ENCODE measurements around the gene TMOD2.

TMOD2 gene

GRCh38 chr15:51825698-51826097, 74.3 kb downstream of the TMOD2 start:
- Histone ChIP-seq H3K9ac (ENCODE audit: low read depth, low read length) (no peak overlapping the region), H3K9me3 (ENCODE audit: control insufficient read depth, insufficient read depth, low read length) (peaks cover 7% of the 10 kb centered on the region; the same call in 1 of the 2 replicates), H3K27ac (ENCODE audit: low read depth, low read length) (no peak overlapping the region), H3K4me1 (ENCODE audit: control insufficient read depth, insufficient read depth, low read length) (no peaks in the 10 kb centered on the region), H3K4me3 (ENCODE audit: low read depth, low read length) (no peak overlapping the region), H3K36me3 (ENCODE audit: control insufficient read depth, insufficient read depth, low read length) (no peaks in the 10 kb centered on the region), H3K27me3 (ENCODE audit: control insufficient read depth, insufficient read depth, low read length) (no peaks in the 10 kb centered on the region)

- Histone ChIP-seq H3K4me1 (ENCODE audit: control insufficient read depth, insufficient read depth, low read length) (peaks cover 7% of the 10 kb centered on the region), H3K36me3 (ENCODE audit: control insufficient read depth, insufficient read depth, low read length) (no peaks in the 10 kb centered on the region), H3K27ac (ENCODE audit: low read depth, low read length) (no peak overlapping the region), H3K9ac (ENCODE audit: low read depth, low read length) (no peak overlapping the region), H3K27me3 (ENCODE audit: control insufficient read depth, insufficient read depth, low read length) (no peaks in the 10 kb centered on the region), H3K9me3 (ENCODE audit: control insufficient read depth, insufficient read depth, low read length) (no peaks in the 10 kb centered on the region), H3K4me3 (ENCODE audit: low read depth, low read length) (peak overlapping the region; percentile 88; the same call in 1 of the 2 replicates)
Measured at GRCh38 chr15:51828621-51829375, 77.4 kb downstream of the TMOD2 start.

GRCh38 chr15:51829376-51830275, 78.2 kb downstream of the TMOD2 start, which contains the start of gene TMOD3:
TMOD3 (plus strand) TSS chr15:51829653; CDS start chr15:51862885, 33,232 bp downstream.
- Histone ChIP-seq H3K4me3 (ENCODE audit: low read depth, low read length) (peak within 1 kb of the TSS; percentile 88), H3K4me1 (ENCODE audit: control insufficient read depth, insufficient read depth, low read length) (peaks cover 8% of the 10 kb centered on the region), H3K9ac (ENCODE audit: low read depth, low read length) (peak within 1 kb of the TSS; percentile 75; the same call in 1 of the 2 replicates), H3K27ac (ENCODE audit: low read depth, low read length) (peak within 1 kb of the TSS; percentile 90), H3K36me3 (ENCODE audit: control insufficient read depth, insufficient read depth, low read length) (no peaks in the 10 kb centered on the region), H3K27me3 (ENCODE audit: control insufficient read depth, insufficient read depth, low read length) (no peaks in the 10 kb centered on the region), H3K9me3 (ENCODE audit: control insufficient read depth, insufficient read depth, low read length) (no peaks in the 10 kb centered on the region)

- H3K27me3 ChIP-seq (ENCODE audit: control insufficient read depth, insufficient read depth, low read length), result no peaks in the 10 kb centered on the region
- H3K36me3 ChIP-seq (ENCODE audit: control insufficient read depth, insufficient read depth, low read length), result no peaks in the 10 kb centered on the region
- H3K4me1 ChIP-seq (ENCODE audit: control insufficient read depth, insufficient read depth, low read length), result peaks cover 14% of the 10 kb centered on the region
- peak overlapping the region; percentile 75; the same call in 1 of the 2 replicates for H3K9ac ChIP-seq (ENCODE audit: low read depth, low read length)
- H3K27ac ChIP-seq (ENCODE audit: low read depth, low read length), result peak overlapping the region; percentile 90
- no peaks in the 10 kb centered on the region for H3K9me3 ChIP-seq (ENCODE audit: control insufficient read depth, insufficient read depth, low read length)
- H3K4me3 ChIP-seq (ENCODE audit: low read depth, low read length), result peak overlapping the region; percentile 88
Measured at GRCh38 chr15:51830276-51830806, 78.9 kb downstream of the TMOD2 start.

- H3K27ac ChIP-seq (ENCODE audit: low read depth, low read length), result no peak overlapping the region
- no peaks in the 10 kb centered on the region for H3K27me3 ChIP-seq (ENCODE audit: control insufficient read depth, insufficient read depth, low read length)
- H3K4me3 ChIP-seq (ENCODE audit: low read depth, low read length), result no peak overlapping the region
- H3K4me1 ChIP-seq (ENCODE audit: control insufficient read depth, insufficient read depth, low read length), result peaks cover 26% of the 10 kb centered on the region
- no peaks in the 10 kb centered on the region for H3K36me3 ChIP-seq (ENCODE audit: control insufficient read depth, insufficient read depth, low read length)
- no peak overlapping the region for H3K9ac ChIP-seq (ENCODE audit: low read depth, low read length)
- no peaks in the 10 kb centered on the region for H3K9me3 ChIP-seq (ENCODE audit: control insufficient read depth, insufficient read depth, low read length)
Measured at GRCh38 chr15:51833772-51834171, 82.4 kb downstream of the TMOD2 start.

- H3K27me3 ChIP-seq (ENCODE audit: control insufficient read depth, insufficient read depth, low read length), result no peaks in the 10 kb centered on the region
- H3K36me3 ChIP-seq (ENCODE audit: control insufficient read depth, insufficient read depth, low read length), result no peaks in the 10 kb centered on the region
- H3K9ac ChIP-seq (ENCODE audit: low read depth, low read length), result no peak overlapping the region
- no peak overlapping the region for H3K4me3 ChIP-seq (ENCODE audit: low read depth, low read length)
- H3K4me1 ChIP-seq (ENCODE audit: control insufficient read depth, insufficient read depth, low read length), result peaks cover 40% of the 10 kb centered on the region
- no peaks in the 10 kb centered on the region for H3K9me3 ChIP-seq (ENCODE audit: control insufficient read depth, insufficient read depth, low read length)
- H3K27ac ChIP-seq (ENCODE audit: low read depth, low read length), result no peak overlapping the region
Measured at GRCh38 chr15:51837792-51838251, 86.4 kb downstream of the TMOD2 start.

GRCh38 chr15:51838270-51838669, 86.9 kb downstream of the TMOD2 start:
- Histone ChIP-seq H3K4me3 (ENCODE audit: low read depth, low read length) (no peak overlapping the region), H3K27me3 (ENCODE audit: control insufficient read depth, insufficient read depth, low read length) (no peaks in the 10 kb centered on the region), H3K9ac (ENCODE audit: low read depth, low read length) (no peak overlapping the region), H3K27ac (ENCODE audit: low read depth, low read length) (no peak overlapping the region), H3K4me1 (ENCODE audit: control insufficient read depth, insufficient read depth, low read length) (peaks cover 45% of the 10 kb centered on the region), H3K36me3 (ENCODE audit: control insufficient read depth, insufficient read depth, low read length) (no peaks in the 10 kb centered on the region), H3K9me3 (ENCODE audit: control insufficient read depth, insufficient read depth, low read length) (no peaks in the 10 kb centered on the region)

- no peak overlapping the region for H3K4me3 ChIP-seq (ENCODE audit: low read depth, low read length)
- H3K9ac ChIP-seq (ENCODE audit: low read depth, low read length), result no peak overlapping the region
- peaks cover 51% of the 10 kb centered on the region for H3K4me1 ChIP-seq (ENCODE audit: control insufficient read depth, insufficient read depth, low read length)
- no peak overlapping the region for H3K27ac ChIP-seq (ENCODE audit: low read depth, low read length)
- H3K36me3 ChIP-seq (ENCODE audit: control insufficient read depth, insufficient read depth, low read length), result no peaks in the 10 kb centered on the region
- H3K27me3 ChIP-seq (ENCODE audit: control insufficient read depth, insufficient read depth, low read length), result no peaks in the 10 kb centered on the region
- no peaks in the 10 kb centered on the region for H3K9me3 ChIP-seq (ENCODE audit: control insufficient read depth, insufficient read depth, low read length)
Measured at GRCh38 chr15:51840692-51841091, 89.3 kb downstream of the TMOD2 start.

- Histone ChIP-seq H3K36me3 (ENCODE audit: control insufficient read depth, insufficient read depth, low read length) (no peaks in the 10 kb centered on the region), H3K9ac (ENCODE audit: low read depth, low read length) (no peak overlapping the region), H3K4me1 (ENCODE audit: control insufficient read depth, insufficient read depth, low read length) (peaks cover 52% of the 10 kb centered on the region), H3K27ac (ENCODE audit: low read depth, low read length) (no peak overlapping the region), H3K27me3 (ENCODE audit: control insufficient read depth, insufficient read depth, low read length) (no peaks in the 10 kb centered on the region), H3K4me3 (ENCODE audit: low read depth, low read length) (no peak overlapping the region), H3K9me3 (ENCODE audit: control insufficient read depth, insufficient read depth, low read length) (no peaks in the 10 kb centered on the region)
Measured at GRCh38 chr15:51841406-51842040, 90.1 kb downstream of the TMOD2 start.

- Histone ChIP-seq H3K36me3 (ENCODE audit: control insufficient read depth, insufficient read depth, low read length) (no peaks in the 10 kb centered on the region), H3K4me1 (ENCODE audit: control insufficient read depth, insufficient read depth, low read length) (peaks cover 55% of the 10 kb centered on the region), H3K27me3 (ENCODE audit: control insufficient read depth, insufficient read depth, low read length) (no peaks in the 10 kb centered on the region), H3K9ac (ENCODE audit: low read depth, low read length) (no peak overlapping the region), H3K27ac (ENCODE audit: low read depth, low read length) (peak overlapping the region; percentile 40), H3K9me3 (ENCODE audit: control insufficient read depth, insufficient read depth, low read length) (no peaks in the 10 kb centered on the region), H3K4me3 (ENCODE audit: low read depth, low read length) (no peak overlapping the region)
Measured at GRCh38 chr15:51842265-51842664, 90.9 kb downstream of the TMOD2 start.
